A673 (cell line): ENCODE measurements around the gene TBPL1.

Source experiments
- EZH2 ChIP-seq: fragments of 200-600 bp; sonication (generic); IDR thresholded peaks from 2 replicates; pipeline ENCODE4 v1.6.1; 2017; ENCODE audit warnings: borderline replicate concordance, low read depth, mild to moderate bottlenecking, mixed read lengths, antibody characterized with exemption, low read length; ENCODE audit not compliant: poor library complexity, severe bottlenecking
- TF ChIP-seq, protein P1 (sequence below): fragments of 300-800, 200-600 bp; sonication (generic); conservative IDR thresholded peaks from 2 replicates; pipeline ENCODE4 v1.5.1; 2017; ENCODE audit warnings: low read depth, mild to moderate bottlenecking, antibody characterized with exemption, low read length, moderate library complexity, mixed read lengths

- TF ChIP-seq, protein P1, sequence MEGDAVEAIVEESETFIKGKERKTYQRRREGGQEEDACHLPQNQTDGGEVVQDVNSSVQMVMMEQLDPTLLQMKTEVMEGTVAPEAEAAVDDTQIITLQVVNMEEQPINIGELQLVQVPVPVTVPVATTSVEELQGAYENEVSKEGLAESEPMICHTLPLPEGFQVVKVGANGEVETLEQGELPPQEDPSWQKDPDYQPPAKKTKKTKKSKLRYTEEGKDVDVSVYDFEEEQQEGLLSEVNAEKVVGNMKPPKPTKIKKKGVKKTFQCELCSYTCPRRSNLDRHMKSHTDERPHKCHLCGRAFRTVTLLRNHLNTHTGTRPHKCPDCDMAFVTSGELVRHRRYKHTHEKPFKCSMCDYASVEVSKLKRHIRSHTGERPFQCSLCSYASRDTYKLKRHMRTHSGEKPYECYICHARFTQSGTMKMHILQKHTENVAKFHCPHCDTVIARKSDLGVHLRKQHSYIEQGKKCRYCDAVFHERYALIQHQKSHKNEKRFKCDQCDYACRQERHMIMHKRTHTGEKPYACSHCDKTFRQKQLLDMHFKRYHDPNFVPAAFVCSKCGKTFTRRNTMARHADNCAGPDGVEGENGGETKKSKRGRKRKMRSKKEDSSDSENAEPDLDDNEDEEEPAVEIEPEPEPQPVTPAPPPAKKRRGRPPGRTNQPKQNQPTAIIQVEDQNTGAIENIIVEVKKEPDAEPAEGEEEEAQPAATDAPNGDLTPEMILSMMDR: no peak
- TF ChIP-seq EZH2: no peak
Observed at GRCh38 chr6:134003542-134003951, 50.5 kb downstream of the TBPL1 start.
